ENCODE results near the gene ZNF662. TPM values are rescaled to one million over a fixed set of nuclear protein-coding genes. Genes with fewer than 3 reads are reported as not detected.

The ZNF662 gene
- total and polyA plus RNA-seq, 3 donors from 2014 or later = 11.2 to 23.5 (median 19.2) TPM

DNA sequence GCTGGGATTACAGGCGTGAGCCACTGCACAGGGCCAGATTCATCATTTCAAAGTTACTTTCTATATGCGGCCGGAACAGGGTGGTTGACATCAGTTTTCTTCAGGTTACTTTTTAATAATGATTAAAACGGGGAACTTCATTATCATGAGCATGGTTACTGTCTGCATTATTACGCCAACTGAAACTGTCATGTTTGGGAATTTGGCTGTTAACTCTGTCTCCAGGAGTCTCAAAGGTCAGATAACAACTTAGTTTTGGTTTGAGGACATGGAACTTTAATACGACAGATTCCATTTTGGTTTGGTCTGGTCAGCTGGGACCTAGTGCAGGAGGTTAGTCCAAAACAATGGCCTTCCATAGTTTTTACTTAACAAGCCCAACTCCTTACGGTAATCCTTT is 38.8 kb upstream of the ZNF662 start:
- Histone ChIP-seq H3K27me3 (no peaks in the 10 kb centered on the region), H3K9me3 (no peaks in the 10 kb centered on the region), H3K36me3 (ENCODE audit: low read depth, missing control alignments) (no peaks in the 10 kb centered on the region), H3K4me1 (peaks cover 7% of the 10 kb centered on the region), H3K27ac (no peak overlapping the region), H3K4me3 (no peak overlapping the region)
- intact Hi-C loops (cut with DNase I; ENCODE audit: low total_unique reads) = no loop called here
- 94 to 98% methylated on average over 7 of the region's 7 CpGs for WGBS, 2 donors
- no peak for DNase-seq
- no peak for TF ChIP-seq POLR2A (IDR thresholded peaks at IDR 0.05)
- TF ChIP-seq, protein P1, sequence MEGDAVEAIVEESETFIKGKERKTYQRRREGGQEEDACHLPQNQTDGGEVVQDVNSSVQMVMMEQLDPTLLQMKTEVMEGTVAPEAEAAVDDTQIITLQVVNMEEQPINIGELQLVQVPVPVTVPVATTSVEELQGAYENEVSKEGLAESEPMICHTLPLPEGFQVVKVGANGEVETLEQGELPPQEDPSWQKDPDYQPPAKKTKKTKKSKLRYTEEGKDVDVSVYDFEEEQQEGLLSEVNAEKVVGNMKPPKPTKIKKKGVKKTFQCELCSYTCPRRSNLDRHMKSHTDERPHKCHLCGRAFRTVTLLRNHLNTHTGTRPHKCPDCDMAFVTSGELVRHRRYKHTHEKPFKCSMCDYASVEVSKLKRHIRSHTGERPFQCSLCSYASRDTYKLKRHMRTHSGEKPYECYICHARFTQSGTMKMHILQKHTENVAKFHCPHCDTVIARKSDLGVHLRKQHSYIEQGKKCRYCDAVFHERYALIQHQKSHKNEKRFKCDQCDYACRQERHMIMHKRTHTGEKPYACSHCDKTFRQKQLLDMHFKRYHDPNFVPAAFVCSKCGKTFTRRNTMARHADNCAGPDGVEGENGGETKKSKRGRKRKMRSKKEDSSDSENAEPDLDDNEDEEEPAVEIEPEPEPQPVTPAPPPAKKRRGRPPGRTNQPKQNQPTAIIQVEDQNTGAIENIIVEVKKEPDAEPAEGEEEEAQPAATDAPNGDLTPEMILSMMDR (IDR thresholded peaks at IDR 0.05) = no peak

DNA sequence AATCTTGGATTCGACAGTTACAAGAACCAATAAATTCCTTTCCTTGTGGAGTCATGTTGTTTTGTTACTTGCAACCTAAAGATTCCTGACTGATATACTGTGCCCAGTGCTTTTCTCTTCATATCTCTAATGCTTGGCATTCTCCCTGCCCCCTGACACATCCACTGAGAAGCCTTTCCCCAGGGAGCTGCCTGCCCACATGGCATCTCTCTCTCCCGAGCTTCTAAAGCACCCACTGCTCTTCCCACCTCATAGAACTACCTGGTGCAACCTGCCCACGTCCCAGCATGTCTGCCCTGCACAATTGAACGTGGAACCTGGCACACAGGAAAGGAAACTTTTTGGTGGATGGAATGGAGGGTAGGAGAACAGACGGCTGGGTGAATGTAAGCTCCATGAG is 37.1 kb upstream of the ZNF662 start:
- 85 to 88% methylated on average over 5 of the region's 5 CpGs for WGBS, 2 donors
- Histone ChIP-seq H3K4me1 (peaks cover 8% of the 10 kb centered on the region), H3K27ac (no peak overlapping the region), H3K27me3 (no peaks in the 10 kb centered on the region), H3K36me3 (ENCODE audit: low read depth, missing control alignments) (no peaks in the 10 kb centered on the region), H3K9me3 (no peaks in the 10 kb centered on the region), H3K4me3 (no peak overlapping the region)
- no peak for DNase-seq
- no peak for TF ChIP-seq POLR2A (IDR thresholded peaks at IDR 0.05)
- TF ChIP-seq, protein P1 (IDR thresholded peaks at IDR 0.05) = no peak
- intact Hi-C loops (cut with DNase I; ENCODE audit: low total_unique reads) = no loop called here

DNA sequence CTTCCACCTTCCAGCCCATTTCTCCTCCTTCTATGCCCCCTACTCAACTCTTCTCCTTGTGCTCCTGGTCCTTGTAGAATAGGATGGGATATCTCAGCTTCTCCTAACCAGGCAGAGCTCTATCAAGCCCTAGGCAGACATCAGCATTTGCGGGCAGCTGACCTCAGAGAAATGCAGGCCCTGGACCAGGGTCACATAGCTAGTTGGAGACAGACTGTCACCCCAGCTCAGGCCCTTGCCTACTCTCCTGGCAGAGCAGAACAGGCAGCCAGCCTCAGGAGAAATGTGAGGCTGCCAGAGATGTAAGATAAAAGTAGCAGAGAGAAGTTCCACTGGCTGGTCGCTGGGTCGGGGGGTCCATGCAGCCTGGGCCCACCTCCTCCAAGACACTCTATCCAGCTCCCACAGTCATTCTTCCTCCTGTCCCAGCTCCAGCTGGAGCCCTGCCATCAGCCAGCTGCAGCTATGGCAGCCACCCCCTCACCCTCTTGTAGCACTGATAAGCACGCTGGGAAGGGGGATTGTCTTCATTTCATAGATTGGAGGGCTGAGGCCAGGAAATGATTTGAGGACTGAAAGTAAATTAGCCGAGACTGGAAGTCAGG is 34.2 kb upstream of the ZNF662 start:
- no peaks in the 10 kb centered on the region for H3K9me3 ChIP-seq
- H3K27me3 ChIP-seq = no peaks in the 10 kb centered on the region
- intact Hi-C loops (cut with DNase I; ENCODE audit: low total_unique reads) = no loop called here
- no peak overlapping the region for H3K4me3 ChIP-seq
- no peak overlapping the region for H3K27ac ChIP-seq
- WGBS, 2 donors = 43% methylated on average over 5 of the region's 5 CpGs
- no peak for TF ChIP-seq POLR2A (IDR thresholded peaks at IDR 0.05)
- TF ChIP-seq, protein P1 (IDR thresholded peaks at IDR 0.05) = no peak
- peak; percentile 38 for DNase-seq
- H3K4me1 ChIP-seq = peaks cover 8% of the 10 kb centered on the region
- no peaks in the 10 kb centered on the region for H3K36me3 ChIP-seq (ENCODE audit: low read depth, missing control alignments)

- Histone ChIP-seq H3K36me3 (ENCODE audit: low read depth, missing control alignments) (no peaks in the 10 kb centered on the region), H3K27ac (no peak overlapping the region), H3K4me3 (no peak overlapping the region), H3K4me1 (peaks cover 8% of the 10 kb centered on the region), H3K9me3 (no peaks in the 10 kb centered on the region), H3K27me3 (no peaks in the 10 kb centered on the region)
- no peak for TF ChIP-seq POLR2A (IDR thresholded peaks at IDR 0.05)
- TF ChIP-seq, protein P1 (IDR thresholded peaks at IDR 0.05) = no peak
- intact Hi-C loops (cut with DNase I; ENCODE audit: low total_unique reads) = no loop called here
- WGBS, 2 donors = 73 to 87% methylated on average over 1 of the region's 1 CpG
- no peak for DNase-seq
Observed at GRCh38 chr3:42872718-42873117, 33.2 kb upstream of the ZNF662 start.

Measured in testis (tissue), 3 donors.